ENCODE data around the gene KCNT2. TPM values are rescaled to one million over a fixed set of nuclear protein-coding genes. Genes with fewer than 3 reads are reported as not detected.
A peak's percentile ranks its signal among the peaks of the same experiment; 100 is the strongest.
"Not testable (repeated sequence)": the region's sequence is repeated elsewhere in the genome, so short reads cannot be mapped to it uniquely, and the experiment has no call there.

KCNT2 gene
- polyA plus RNA-seq, 4 donors, result 0.27 to 1.2 (median 0.61) TPM; not detected in 1

- no peaks in the 10 kb centered on the region for H3K4me1 ChIP-seq (ENCODE audit: control insufficient read depth in 3 of 3, insufficient read depth in 2 of 3, low read depth in 1 of 3, low read length in 2 of 3)
- FAIRE-seq (no peak), DNase-seq (no peak)
- H3K9me3 ChIP-seq (ENCODE audit: control insufficient read depth in 2 of 2, insufficient read depth in 1 of 2, low read depth in 1 of 2, low read length in 1 of 2), result no peaks in the 10 kb centered on the region
- no peak overlapping the region for H3K27ac ChIP-seq (ENCODE audit: low read depth in 1 of 3, low read length in 2 of 3)
- H3K36me3 ChIP-seq (ENCODE audit: control insufficient read depth in 3 of 3, insufficient read depth in 2 of 3, low read depth in 1 of 3, low read length in 3 of 3), result no peaks in the 10 kb centered on the region
- H3K4me3 ChIP-seq (ENCODE audit: low read depth in 1 of 3, low read length in 3 of 3), result no peak overlapping the region
- no peaks in the 10 kb centered on the region for H3K27me3 ChIP-seq (ENCODE audit: control insufficient read depth in 3 of 3, insufficient read depth in 3 of 3, low read length in 3 of 3)
- 92 to 96% (median 96%) methylated on average over 1 of the region's 1 CpG for WGBS, 3 donors
Measured at GRCh38 chr1:196545222-196545621, 63.0 kb downstream of the KCNT2 start.

GRCh38 chr1:196544617-196545016 lies 63.6 kb downstream of the KCNT2 start:
- H3K27ac ChIP-seq (ENCODE audit: low read depth in 1 of 3, low read length in 2 of 3), result no peak overlapping the region
- H3K4me3 ChIP-seq (ENCODE audit: low read depth in 1 of 3, low read length in 3 of 3), result no peak overlapping the region
- 54 to 65% (median 63%) methylated on average over 1 of the region's 1 CpG for WGBS, 3 donors
- H3K9me3 ChIP-seq (ENCODE audit: control insufficient read depth in 2 of 2, insufficient read depth in 1 of 2, low read depth in 1 of 2, low read length in 1 of 2), result no peaks in the 10 kb centered on the region
- FAIRE-seq (no peak), DNase-seq (no peak)
- no peaks in the 10 kb centered on the region for H3K4me1 ChIP-seq (ENCODE audit: control insufficient read depth in 3 of 3, insufficient read depth in 2 of 3, low read depth in 1 of 3, low read length in 2 of 3)
- H3K36me3 ChIP-seq (ENCODE audit: control insufficient read depth in 3 of 3, insufficient read depth in 2 of 3, low read depth in 1 of 3, low read length in 3 of 3), result no peaks in the 10 kb centered on the region
- H3K27me3 ChIP-seq (ENCODE audit: control insufficient read depth in 3 of 3, insufficient read depth in 3 of 3, low read length in 3 of 3), result no peaks in the 10 kb centered on the region

- Histone ChIP-seq H3K9me3 (ENCODE audit: control insufficient read depth in 2 of 2, insufficient read depth in 1 of 2, low read depth in 1 of 2, low read length in 1 of 2) (no peaks in the 10 kb centered on the region), H3K4me3 (ENCODE audit: low read depth in 1 of 3, low read length in 3 of 3) (no peak overlapping the region), H3K27ac (ENCODE audit: low read depth in 1 of 3, low read length in 2 of 3) (no peak overlapping the region), H3K27me3 (ENCODE audit: control insufficient read depth in 3 of 3, insufficient read depth in 3 of 3, low read length in 3 of 3) (no peaks in the 10 kb centered on the region), H3K36me3 (ENCODE audit: control insufficient read depth in 3 of 3, insufficient read depth in 2 of 3, low read depth in 1 of 3, low read length in 3 of 3) (no peaks in the 10 kb centered on the region), H3K4me1 (ENCODE audit: control insufficient read depth in 3 of 3, insufficient read depth in 2 of 3, low read depth in 1 of 3, low read length in 2 of 3) (no peaks in the 10 kb centered on the region)
- DNase-seq (no peak), FAIRE-seq (no peak)
- 78 to 85% (median 79%) methylated on average over 3 of the region's 3 CpGs for WGBS, 3 donors
Measured at GRCh38 chr1:196543833-196544232, 64.4 kb downstream of the KCNT2 start.

GRCh38 chr1:196538473-196538872 lies 69.8 kb downstream of the KCNT2 start:
- Histone ChIP-seq H3K4me1 (ENCODE audit: control insufficient read depth in 3 of 3, insufficient read depth in 2 of 3, low read depth in 1 of 3, low read length in 2 of 3) (no peaks in the 10 kb centered on the region), H3K27me3 (ENCODE audit: control insufficient read depth in 3 of 3, insufficient read depth in 3 of 3, low read length in 3 of 3) (no peaks in the 10 kb centered on the region), H3K27ac (ENCODE audit: low read depth in 1 of 3, low read length in 2 of 3) (no peak overlapping the region), H3K4me3 (ENCODE audit: low read depth in 1 of 3, low read length in 3 of 3) (no peak overlapping the region), H3K36me3 (ENCODE audit: control insufficient read depth in 3 of 3, insufficient read depth in 2 of 3, low read depth in 1 of 3, low read length in 3 of 3) (no peaks in the 10 kb centered on the region), H3K9me3 (ENCODE audit: control insufficient read depth in 2 of 2, insufficient read depth in 1 of 2, low read depth in 1 of 2, low read length in 1 of 2) (peaks cover 0 to 28% of the 10 kb centered on the region in 2 donors)
- 76 to 89% (median 85%) methylated on average over 4 of the region's 4 CpGs for WGBS, 3 donors
- FAIRE-seq, result no peak
- no peak for DNase-seq

- Histone ChIP-seq H3K4me1 (ENCODE audit: control insufficient read depth in 3 of 3, insufficient read depth in 2 of 3, low read depth in 1 of 3, low read length in 2 of 3) (no peaks in the 10 kb centered on the region), H3K27ac (ENCODE audit: low read depth in 1 of 3, low read length in 2 of 3) (no peak overlapping the region), H3K9me3 (ENCODE audit: control insufficient read depth in 2 of 2, insufficient read depth in 1 of 2, low read depth in 1 of 2, low read length in 1 of 2) (peaks cover 0 to 28% of the 10 kb centered on the region in 2 donors), H3K36me3 (ENCODE audit: control insufficient read depth in 3 of 3, insufficient read depth in 2 of 3, low read depth in 1 of 3, low read length in 3 of 3) (no peaks in the 10 kb centered on the region), H3K27me3 (ENCODE audit: control insufficient read depth in 3 of 3, insufficient read depth in 3 of 3, low read length in 3 of 3) (no peaks in the 10 kb centered on the region), H3K4me3 (ENCODE audit: low read depth in 1 of 3, low read length in 3 of 3) (no peak overlapping the region)
- peak in 1 of 2 donors; percentile 4 for DNase-seq
- WGBS, 3 donors, result 63 to 79% (median 74%) methylated on average over 3 of the region's 3 CpGs
- no peak for FAIRE-seq
Measured at GRCh38 chr1:196535727-196536126, 72.5 kb downstream of the KCNT2 start.

- no peak for DNase-seq
- no peak overlapping the region for H3K27ac ChIP-seq (ENCODE audit: low read depth in 1 of 3, low read length in 2 of 3)
- 64 to 77% (median 75%) methylated on average over 3 of the region's 3 CpGs for WGBS, 3 donors
- H3K4me3 ChIP-seq (ENCODE audit: low read depth in 1 of 3, low read length in 3 of 3), result no peak overlapping the region
- no peak for FAIRE-seq
- no peaks in the 10 kb centered on the region for H3K4me1 ChIP-seq (ENCODE audit: control insufficient read depth in 3 of 3, insufficient read depth in 2 of 3, low read depth in 1 of 3, low read length in 2 of 3)
- H3K36me3 ChIP-seq (ENCODE audit: control insufficient read depth in 3 of 3, insufficient read depth in 2 of 3, low read depth in 1 of 3, low read length in 3 of 3), result no peaks in the 10 kb centered on the region
- H3K9me3 ChIP-seq (ENCODE audit: control insufficient read depth in 2 of 2, insufficient read depth in 1 of 2, low read depth in 1 of 2, low read length in 1 of 2), result peaks cover 0 to 15% of the 10 kb centered on the region in 2 donors
- no peaks in the 10 kb centered on the region for H3K27me3 ChIP-seq (ENCODE audit: control insufficient read depth in 3 of 3, insufficient read depth in 3 of 3, low read length in 3 of 3)
Measured at GRCh38 chr1:196531737-196532524, 76.3 kb downstream of the KCNT2 start.

GRCh38 chr1:196527919-196528318 lies 80.3 kb downstream of the KCNT2 start:
- H3K4me1 ChIP-seq (ENCODE audit: control insufficient read depth in 3 of 3, insufficient read depth in 2 of 3, low read depth in 1 of 3, low read length in 2 of 3), result no peaks in the 10 kb centered on the region

GRCh38 chr1:196522574-196523345 lies 85.5 kb downstream of the KCNT2 start:
- not testable (repeated sequence) for H3K4me1 ChIP-seq (ENCODE audit: control insufficient read depth in 3 of 3, insufficient read depth in 2 of 3, low read depth in 1 of 3, low read length in 2 of 3); H3K27me3 ChIP-seq (ENCODE audit: control insufficient read depth in 3 of 3, insufficient read depth in 3 of 3, low read length in 3 of 3); H3K9me3 ChIP-seq (ENCODE audit: control insufficient read depth in 2 of 2, insufficient read depth in 1 of 2, low read depth in 1 of 2, low read length in 1 of 2); FAIRE-seq; DNase-seq; H3K27ac ChIP-seq (ENCODE audit: low read depth in 1 of 3, low read length in 2 of 3); H3K36me3 ChIP-seq (ENCODE audit: control insufficient read depth in 3 of 3, insufficient read depth in 2 of 3, low read depth in 1 of 3, low read length in 3 of 3); H3K4me3 ChIP-seq (ENCODE audit: low read depth in 1 of 3, low read length in 3 of 3)
- WGBS, 3 donors, result 78 to 84% (median 84%) methylated on average over 12 of the region's 12 CpGs

More at GRCh38 chr1:196527919-196528318, 80.3 kb downstream of the KCNT2 start:
- no peaks in the 10 kb centered on the region for H3K36me3 ChIP-seq (ENCODE audit: control insufficient read depth in 3 of 3, insufficient read depth in 2 of 3, low read depth in 1 of 3, low read length in 3 of 3)
- H3K27me3 ChIP-seq (ENCODE audit: control insufficient read depth in 3 of 3, insufficient read depth in 3 of 3, low read length in 3 of 3), result no peaks in the 10 kb centered on the region
- H3K4me3 ChIP-seq (ENCODE audit: low read depth in 1 of 3, low read length in 3 of 3), result no peak overlapping the region
- FAIRE-seq (no peak), DNase-seq (no peak)
- 43 to 64% (median 59%) methylated on average over 2 of the region's 2 CpGs for WGBS, 3 donors
- no peak overlapping the region for H3K27ac ChIP-seq (ENCODE audit: low read depth in 1 of 3, low read length in 2 of 3)
- no peaks in the 10 kb centered on the region for H3K9me3 ChIP-seq (ENCODE audit: control insufficient read depth in 2 of 2, insufficient read depth in 1 of 2, low read depth in 1 of 2, low read length in 1 of 2)
